OCI-M1 (cell line): ENCODE data around the gene DSE.
"Not testable (repeated sequence)": the region's sequence is repeated elsewhere in the genome, so short reads cannot be mapped to it uniquely, and the experiment has no call there.

Experiments used
- DNase-seq: peaks from one replicate; lab custom pipeline; 2025; lab: John Stamatoyannopoulos, UW

Gene DSE

DNA sequence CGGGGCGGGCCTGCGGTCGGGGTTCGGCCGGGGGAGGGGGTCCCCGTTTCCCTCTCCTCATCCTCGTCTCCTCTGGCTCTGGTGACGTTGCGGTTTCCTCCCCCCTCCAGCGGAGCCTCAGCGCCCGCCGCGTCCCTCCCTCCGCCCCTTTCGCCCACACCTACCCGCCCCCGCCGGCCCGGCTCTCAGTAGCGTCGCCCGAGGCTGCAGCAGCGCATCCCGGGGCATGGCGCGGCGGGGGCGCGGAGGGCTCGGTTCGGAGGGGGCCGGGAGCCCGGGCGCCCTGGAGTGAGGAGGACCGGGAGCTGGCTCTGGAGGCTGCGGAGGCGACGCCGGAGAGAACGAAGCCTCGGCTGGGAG, at the start of gene DSE:
DSE (plus strand) TSS at position 188 of the 360 bp plus-strand sequence. CDS start 28,304 bp downstream, outside the sequence.
- DNase-seq, result peak; percentile 63

DNA sequence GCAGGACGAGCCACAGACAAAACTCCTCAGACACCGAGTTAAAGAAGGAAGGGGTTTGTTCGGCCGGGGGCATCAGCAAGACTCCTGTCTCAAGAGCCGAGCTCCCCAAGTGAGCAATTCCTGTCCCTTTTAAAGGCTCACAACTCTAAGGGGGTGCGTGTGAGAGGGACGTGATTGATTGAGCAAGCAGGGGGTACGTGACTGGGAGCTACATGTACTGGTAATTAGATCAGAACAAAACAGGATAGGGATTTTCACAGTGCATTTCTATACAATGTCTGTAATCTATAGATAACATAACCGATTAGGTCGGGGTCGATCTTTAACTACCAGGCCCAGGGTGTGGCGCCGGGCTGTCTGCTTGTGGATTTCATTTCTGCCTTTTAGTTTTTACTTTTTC, 48.8 kb upstream of the DSE start:
- not testable (repeated sequence) for DNase-seq

DNA sequence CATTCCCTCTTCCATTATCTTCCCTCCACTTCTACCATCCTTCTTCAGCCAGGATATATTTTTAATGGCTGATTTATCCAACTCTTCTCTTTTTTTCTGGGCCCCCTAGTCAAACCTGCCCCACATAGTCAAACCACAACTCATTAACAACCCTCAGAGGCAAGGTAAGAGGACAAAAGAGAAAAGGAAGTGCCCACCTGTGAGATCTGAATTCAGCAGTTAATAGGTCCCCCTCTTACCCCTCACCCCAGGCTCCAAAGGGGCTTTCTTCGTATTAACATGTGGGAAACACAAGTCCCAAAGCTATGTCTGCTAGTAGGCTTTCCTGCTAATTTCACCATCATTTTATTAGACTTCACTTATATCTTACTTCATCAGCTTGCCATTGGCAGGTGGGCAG, 46.9 kb upstream of the DSE start:
- no peak for DNase-seq

DNA sequence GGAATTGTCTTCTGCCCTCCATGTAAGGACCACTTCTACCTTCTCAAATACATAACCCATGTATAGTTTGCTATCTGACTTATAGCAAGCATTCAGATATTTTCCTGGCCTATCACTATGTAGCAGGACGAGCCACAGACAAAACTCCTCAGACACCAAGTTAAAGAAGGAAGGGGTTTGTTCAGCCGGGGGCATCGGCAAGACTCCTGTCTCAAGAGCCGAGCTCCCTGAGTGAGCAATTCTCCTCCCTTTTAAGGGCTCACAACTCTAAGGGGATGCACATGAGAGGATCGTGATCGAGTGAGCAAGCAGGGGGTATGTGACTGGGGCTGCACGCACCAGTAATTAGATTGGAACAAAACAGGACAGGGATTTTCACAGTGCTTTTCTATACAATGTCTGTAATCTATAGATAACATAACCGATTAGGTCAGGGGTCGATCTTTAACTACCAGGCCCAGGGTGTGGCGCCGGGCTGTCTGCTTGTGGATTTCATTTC, 45.1 kb upstream of the DSE start:
- DNase-seq, result not testable (repeated sequence)

DNA sequence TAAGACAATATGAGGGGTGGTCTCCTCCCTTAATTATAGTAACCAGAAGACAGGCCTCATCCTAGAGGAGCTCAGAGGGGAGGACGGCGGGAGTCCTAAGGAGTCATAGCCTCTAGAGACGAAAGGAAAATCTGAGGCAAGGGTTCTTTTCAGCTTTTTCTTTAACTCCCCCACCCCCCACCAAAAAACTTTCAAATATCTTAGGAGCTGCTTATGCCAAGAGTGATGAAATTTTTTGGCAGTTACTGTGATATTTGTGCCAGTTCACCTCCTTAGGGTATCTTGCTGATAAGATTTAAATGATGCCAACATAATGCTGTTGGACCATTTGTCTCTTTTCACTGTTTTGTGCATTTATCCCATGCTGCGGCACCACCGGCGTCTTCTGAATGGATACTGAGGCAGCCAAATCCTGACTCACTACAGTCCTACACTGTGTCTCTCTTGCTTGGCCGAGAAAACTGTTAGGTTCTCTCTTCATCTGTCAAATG, 44.5 kb upstream of the DSE start:
- DNase-seq, result no peak

DNA sequence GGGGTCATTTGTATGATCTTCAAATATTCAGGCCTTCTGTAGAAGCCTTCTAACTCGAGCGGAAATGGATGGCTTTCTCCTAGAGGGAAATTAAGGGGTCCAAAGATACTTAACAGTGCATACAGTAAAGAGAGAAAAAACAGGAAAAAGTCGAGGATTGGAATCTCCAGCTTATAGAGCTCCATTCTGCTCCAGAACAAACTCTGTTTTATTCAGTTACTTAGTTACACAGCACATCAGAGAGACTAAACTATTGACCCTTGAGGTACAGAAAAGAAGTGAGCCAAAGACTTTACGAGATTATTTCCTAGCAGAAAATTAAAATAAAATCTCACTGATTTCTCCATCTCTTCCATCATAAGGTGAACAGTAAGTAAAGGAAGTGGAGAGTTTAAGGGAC, 43.8 kb upstream of the DSE start:
- no peak for DNase-seq

DNA sequence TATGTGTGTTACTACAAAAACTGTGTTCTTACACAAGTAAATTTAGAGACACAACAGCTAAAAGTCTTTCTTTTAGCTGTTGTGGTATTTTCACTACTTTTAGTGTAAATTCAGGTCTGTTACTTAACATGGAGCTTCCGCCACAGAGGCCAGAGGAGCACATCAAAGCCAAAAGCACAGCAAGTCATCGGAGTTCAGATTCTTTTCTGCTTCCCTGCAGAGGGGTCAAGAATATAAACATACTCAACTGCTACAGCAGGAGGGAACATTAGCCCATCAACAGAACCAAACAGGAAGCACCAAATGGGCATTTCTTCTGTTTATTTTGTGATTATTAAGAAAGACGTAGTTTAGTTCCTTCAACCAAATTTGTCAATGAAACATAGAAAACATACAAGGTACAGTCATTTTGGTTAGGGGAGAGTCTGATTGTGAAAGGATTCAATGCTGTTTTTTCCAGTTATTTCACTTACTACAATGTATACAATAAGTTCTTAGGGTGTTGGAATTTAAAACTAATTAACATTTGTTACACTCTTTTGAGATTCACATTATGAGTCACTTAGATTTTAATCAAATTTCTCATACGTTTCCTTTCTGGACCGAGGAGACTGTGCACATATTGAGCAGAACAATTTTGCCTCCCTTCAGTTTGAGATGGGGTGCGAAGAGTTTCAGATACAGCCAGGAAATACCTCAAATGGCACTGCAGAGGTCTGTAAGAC, 42.8 kb upstream of the DSE start:
- no peak for DNase-seq

DNA sequence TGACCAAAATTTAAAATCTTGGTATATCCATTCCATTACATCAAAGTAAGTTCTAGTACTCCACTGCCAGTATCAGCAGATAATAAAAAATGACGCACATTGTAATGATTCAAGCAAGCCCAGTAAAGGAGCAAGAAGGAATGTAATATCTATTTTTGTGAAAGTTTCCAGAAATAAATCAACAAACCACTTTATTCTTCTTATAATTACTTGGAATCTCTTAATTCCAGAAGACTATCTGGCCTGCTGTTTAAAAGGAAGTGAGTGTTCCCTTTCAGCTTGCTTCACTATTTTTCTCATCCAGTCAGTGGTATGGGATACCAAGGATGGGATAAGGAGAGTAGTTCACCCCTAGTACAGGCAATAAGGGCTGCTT, 42.2 kb upstream of the DSE start:
- no peak for DNase-seq

DNA sequence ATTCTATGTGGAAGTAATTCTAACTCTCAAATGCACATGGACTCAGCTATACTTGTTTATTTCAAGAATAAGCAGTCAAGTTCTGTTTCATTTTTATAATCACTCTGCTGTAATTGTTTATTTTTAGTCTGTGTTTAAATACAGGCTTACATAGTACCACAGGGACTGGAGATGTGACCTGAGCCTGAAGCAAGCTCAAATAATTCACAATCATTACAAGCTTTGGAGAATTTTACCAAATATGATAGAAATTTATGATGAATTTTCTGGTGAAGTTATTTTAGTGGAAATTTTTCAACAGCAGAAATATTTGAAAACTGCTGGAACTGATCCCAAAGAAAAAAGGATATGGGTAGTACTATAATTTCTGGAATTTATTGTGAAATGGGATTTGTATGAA, 41.6 kb upstream of the DSE start:
- DNase-seq, result no peak

DNA sequence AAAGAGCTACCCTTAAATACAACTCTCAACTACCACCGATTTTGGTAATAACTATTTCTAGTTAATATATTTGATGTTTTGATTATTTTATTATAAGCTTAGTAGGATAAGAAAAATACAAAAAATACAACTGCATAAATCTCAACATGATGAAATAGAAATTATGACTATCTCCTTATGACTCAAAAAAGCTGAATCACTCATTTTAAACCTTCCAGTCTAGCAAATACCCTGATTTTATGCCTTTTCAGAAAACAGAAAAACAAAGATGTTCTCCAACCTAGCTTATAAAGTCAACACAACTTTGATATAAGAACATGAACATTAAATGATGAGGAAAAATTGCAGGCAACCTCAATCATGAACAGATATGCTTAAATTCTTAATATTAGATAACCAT, 40.2 kb upstream of the DSE start:
- no peak for DNase-seq

DNA sequence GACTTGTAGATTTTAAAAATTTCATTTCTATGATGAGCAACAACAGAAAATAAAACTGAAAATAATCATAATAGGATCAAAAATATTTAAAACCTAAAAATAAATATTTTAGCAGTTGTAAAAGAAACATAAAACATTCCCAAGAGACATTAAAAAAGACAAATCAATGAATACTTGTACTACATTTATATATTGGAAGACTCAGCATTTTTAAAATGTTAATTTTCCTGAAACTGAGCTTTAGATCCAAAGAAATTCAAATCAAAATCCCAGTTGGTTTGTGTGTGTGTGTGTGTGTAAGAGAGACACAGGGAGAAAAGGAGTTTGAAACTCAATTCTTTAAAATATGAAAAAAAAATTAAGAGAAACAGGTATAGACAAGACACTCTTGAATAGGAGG, 38.7 kb upstream of the DSE start:
- DNase-seq, result no peak

DNA sequence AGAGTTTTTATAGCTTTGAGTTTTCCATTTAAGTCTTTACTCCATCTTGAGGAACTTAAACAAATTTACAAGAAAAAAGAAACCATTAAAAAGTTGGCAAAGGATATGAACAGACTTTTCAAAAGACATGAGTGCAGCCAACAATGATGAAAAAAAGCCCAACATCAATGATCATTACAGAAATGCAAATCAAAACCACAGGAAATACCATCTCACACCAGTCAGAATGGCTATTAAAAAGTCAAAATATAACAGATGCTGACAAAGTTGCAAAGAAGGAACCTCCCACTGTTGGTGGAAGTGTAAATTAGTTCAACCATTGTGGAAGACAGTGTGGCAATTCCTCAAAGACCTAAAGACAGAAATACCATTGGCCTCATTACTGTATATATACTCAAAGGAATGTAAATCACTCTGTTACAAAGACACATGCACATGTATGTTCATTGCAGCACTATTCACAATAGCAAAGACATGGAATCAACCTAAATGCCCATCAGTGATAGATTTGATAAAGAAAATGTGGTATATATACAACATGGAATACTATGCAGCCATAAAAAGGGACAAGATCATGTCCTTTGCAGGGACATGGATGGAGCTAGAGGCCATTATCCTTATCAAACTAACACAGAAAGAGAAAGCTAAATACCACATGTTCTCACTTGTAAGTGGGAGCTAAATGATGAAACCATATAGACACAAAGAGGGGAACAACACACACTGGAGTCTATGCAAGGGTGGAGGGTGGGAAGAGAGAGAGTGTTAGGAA, 35.9 kb upstream of the DSE start:
- DNase-seq, result not testable (repeated sequence)

DNA sequence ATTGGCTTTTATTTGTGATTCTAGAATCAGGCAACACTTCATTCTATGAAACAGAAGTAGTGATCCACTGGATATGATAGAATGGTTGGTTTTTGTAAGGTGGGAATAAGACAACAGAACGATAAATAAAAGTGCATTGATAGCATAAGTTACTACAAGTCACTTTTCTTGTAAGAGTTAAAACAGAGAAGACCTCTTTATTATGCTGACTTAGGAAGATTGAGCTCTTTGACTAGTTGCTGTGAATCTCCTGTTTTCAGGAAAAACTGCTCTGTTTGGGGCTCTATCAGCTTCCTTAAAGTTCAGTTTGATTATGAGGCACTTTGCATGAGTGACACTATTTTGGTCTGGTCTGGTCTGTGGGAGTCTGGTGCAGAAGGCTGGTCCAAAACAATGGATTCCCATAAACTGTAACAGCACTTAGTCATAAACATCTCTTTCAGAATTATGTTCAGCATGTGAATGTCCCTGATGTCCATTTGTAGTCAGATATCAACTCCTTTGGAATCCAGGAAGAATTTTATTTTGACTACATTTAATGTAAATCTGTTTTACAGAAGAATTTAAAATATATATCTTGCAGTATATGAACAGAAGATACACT, 35.0 kb upstream of the DSE start:
- no peak for DNase-seq

DNA sequence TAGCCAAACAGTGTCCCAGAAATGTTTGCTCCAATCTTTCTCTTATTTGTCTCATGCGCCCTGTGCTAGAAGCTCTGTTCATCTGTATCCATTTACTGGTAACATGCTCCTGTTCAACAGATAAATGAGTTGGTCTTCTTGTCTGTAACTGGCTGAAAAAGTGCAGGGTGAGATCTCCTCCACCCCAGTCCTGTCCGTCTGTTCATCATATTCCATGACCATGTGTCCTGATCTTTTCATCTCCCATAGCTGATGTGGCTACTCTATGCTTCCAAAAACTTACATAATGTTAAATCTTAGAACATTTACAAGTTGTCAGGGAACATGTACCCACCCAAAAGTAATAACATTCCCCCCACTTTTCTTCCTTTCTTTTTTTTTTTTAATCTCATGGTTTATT, 31.8 kb upstream of the DSE start:
- DNase-seq, result no peak

DNA sequence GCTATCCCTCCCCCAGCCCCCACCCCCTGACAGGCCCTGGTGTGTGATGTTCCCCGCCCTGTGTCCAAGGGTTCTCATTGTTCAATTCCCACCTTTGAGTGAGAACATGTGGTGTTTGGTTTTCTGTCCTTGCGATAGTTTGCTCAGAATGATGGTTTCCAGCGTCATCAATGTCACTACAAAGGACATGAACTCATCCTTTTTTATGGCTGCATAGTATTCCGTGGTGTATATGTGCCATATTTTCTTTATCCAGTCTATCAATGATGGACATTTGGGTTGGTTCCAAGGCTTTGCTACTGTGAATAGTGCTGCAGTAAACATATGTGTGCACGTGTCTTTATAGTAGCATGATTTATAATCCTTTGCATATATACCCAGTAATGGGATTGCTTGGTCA, 30.1 kb upstream of the DSE start:
- DNase-seq, result not testable (repeated sequence)

DNA sequence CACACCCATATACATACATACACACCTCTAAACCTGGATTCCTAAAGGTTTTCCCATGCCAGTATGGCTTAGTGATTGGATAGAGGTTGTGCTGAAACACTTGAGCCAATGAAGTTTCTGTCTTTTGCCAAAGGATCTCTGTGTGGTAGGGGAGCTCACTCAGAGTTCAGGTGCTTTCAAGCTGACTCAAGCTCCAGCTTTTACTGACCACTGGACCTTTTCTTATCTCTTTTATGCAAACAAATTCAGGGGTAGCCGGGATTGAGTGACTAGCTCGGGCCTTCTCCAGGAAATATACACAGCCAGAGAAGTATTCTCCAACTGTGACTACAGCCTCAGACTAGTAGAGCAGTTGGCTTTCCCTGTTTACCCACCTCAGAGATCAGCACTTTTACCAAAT, 21.5 kb upstream of the DSE start:
- peak; percentile 25 for DNase-seq

DNA sequence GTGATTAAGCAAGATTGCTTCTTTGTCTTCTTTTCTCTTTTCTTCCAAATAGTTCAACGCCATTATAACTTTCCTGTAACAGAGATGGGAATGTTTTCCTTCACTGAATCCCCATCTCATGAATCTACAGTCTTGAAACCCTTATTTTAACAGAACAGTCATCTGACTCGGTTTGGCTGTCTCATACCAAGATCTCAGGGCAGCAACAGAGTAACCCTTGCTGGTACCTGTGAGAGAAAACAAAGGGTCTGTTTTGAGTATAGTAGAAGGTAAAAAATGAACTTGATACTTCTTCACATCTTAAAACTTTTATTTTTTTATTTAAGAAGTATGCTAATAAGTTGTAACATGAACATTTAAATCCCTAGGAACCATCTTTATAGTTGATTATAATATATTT, 19.6 kb upstream of the DSE start:
- no peak for DNase-seq

DNA sequence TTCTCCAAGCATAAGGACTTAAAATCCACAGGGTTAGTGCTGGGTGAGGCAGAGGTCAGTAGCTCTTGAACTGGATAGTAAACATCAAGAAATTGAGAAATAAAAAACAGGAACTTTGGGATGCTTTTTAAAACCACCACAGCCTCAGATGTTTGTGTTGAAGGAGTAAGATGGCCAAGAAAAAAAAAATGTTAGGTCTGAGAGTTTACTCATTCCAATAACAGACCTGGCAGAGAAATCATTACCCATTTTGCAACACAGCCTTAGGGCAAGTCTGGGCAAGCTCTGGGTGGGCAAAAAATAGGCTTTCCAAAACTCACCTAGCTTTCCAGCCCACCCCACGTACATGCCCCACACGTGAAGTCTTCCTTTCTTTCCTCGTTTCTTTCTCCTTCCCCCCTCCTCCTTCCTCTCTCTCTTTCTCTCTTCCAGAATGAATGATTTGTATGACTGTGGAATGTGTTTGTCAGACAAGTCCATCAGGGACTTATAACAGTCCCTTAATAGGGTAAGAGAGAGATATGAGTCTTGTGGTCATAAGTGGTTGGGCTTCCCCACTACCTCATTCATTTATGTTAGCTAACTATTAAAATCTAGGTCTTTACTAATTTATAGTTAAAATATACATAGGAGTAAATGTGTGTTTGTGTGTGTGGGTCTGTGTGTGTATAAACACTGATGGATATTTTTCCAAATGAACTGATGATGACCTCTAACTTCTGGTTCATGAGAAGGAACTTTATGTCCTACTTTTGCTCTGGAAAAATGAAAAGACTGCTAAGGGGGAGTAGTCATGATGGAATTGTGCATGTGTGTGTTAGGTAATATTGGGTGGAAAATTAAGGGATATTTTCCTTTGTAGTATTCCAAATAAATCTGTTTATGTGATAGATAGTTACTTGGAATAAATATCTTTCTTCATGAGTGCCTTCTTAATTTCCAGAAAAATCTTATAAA, 18.0 kb upstream of the DSE start:
- DNase-seq, result peak; percentile 30

DNA sequence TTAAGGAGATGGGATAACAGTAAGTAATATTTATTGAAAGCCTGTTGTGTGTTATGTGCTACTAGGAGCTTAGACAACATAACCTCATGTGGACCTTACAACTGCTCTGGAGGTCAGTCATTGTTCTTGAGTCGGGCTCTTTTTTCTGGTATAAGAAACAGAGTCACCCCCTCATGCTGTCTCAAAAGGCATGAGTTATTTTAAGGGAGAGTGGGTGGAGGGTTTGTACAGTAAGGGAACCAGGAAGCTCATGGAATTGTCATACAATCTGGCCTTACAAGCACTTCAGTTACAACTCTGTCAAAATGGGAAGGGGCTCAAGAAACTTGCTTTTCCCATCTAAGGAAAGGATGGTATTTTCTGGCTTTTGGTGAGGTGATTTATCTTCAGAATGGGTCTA, 16.5 kb upstream of the DSE start:
- DNase-seq, result no peak

DNA sequence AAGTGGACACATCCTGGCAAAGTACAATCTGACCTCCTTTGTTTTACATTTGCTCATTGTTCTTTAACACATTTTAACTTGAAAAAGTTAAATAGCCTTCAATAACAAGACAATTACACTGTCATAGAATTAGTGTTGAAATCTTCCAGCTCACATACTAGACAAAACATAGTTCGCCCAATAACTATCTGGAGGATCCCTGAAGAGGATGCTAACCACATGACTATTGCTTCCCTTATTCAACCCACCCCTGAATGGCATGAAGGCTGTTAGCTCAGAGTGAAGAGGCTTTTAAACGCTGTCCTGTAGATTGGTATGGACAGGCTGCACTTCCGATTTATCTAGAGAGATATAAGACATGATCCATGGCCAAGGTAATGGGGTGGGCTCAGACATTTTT, 15.0 kb upstream of the DSE start:
- DNase-seq, result no peak

DNA sequence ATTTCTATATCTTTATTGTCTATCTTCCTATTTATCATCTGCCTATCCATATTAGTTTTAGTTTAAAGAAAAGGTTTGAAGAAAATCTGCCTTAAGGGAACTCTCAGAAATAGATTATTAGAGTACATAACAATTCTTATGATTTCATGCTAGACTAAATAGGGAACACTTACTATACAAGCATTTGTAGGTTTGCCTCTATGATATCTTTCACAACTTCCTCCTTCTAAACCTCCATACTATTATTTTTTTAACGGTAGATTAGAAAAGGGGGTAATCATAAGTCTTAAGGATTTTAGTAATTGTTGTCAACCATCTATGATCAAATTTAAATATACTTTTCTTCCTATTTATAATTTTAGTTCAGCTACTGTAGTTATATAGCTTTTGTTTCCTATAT, 11.6 kb upstream of the DSE start:
- peak; percentile 30 for DNase-seq

DNA sequence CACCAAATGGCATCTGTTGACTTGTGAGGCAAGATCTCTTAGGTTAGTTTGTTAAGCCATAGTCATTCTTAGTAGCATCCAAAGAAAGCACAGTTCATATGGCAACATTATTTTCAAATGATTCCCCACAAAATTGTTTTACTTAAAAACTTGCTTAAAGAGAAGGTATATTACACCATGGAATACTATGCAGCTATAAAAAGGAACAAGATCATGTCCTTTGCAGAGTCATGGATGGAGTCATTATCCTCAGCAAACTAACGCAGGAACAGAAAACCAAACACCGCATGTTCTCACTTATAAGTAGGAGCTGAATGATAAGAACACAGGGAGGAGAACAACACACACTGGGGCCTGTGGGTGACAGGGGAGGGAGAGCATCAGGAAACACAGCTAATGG, 10.9 kb upstream of the DSE start:
- no peak for DNase-seq
